GM21825 (cell line): ENCODE measurements around the gene AARS1.
"Not testable (repeated sequence)": the region's sequence is repeated elsewhere in the genome, so short reads cannot be mapped to it uniquely, and the experiment has no call there.

Experiments used
- ATAC-seq: cut with Tn5 transposase; IDR thresholded peaks from one replicate; pipeline ENCODE4 v1.9.1; 2021; ENCODE audit warnings: mild to moderate bottlenecking, moderate library complexity; ENCODE audit not compliant: unreplicated experiment

AARS1 gene

DNA sequence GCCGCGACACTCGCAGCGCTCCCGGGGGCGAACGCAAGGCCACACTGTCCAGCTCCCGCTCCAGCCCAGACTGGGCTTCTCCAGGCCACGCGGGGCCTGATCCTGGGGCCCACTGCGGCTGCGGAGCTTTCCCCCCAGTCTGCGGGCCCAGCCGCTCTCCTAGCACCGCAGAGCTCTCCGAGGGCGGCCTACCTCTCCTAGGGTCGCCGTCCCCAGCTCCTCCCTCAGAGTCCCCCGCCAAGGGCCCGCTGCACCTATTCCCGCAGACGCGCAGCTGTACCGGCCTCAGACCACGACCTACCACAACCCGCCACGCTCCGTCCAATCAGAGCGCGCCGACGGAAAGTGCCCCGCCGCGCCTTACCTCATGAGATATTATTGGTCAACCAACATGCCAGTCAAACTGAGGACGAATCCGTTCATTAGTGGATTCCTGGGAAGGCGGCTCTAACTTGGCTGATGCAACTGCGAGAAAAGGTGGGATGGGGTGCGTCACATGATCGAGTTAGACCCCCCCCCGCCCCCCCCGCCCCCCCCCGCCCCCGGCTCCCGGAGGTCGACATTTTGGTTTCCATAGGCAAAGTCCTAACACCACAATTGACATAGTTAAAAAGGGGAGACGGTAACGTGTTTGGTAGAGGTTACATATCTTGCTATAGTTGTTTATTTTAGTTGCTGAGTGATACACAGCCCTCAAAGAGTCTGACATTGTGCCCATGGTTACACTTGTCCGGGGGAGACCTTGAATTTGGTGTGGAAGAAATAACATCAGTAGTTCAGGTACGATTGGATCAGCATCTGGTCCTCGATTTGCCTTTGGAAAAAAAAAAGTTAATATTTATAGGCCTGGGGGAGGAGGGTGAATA is at the start of gene AARS1:
Gene AARS1, minus strand, starts transcription at position 278 of the 866 bp plus-strand sequence. CDS start 6,743 bp downstream, outside the sequence.
- peak; percentile 98 for ATAC-seq

- no peak for ATAC-seq
These were observed 48.5 kb upstream of the AARS1 start for GRCh38 chr16:70337814-70338213.

DNA sequence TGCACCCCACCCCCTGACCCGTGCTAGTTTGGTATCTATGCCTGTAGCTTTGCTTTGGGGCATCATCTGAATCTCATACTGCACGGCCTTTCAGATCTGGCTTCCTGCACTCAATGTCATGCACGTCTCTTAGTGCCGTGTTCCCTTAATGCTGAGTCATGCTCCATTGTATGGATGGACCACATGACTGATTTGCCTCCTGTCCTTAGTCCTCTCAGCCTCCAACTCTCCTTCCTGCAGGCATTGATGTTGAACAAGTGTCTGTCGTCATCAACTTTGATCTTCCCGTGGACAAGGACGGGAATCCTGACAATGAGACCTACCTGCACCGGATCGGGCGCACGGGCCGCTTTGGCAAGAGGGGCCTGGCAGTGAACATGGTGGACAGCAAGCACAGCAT is 43.4 kb upstream of the AARS1 start:
- not testable (repeated sequence) for ATAC-seq

GRCh38 chr16:70331588-70332358 is 42.5 kb upstream of the AARS1 start:
- no peak for ATAC-seq

DNA sequence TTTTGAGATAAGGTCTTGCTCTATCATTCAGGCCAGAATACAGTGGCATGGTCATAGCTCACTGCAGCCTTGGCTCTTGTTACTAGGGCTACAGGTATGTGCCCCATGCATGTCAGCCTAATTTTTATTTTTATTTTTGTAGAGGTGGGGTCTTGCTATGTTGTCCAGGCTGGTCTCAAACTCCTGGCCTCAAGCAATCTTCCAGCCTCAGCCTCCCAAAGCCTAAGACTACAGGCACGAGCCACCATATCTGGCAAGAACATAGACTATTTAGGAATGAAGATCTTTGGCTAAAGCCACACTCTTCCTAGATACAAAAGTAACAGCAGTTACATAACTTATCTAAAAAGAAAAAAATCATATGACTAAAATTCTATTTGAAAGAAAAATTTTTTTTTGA is 41.8 kb upstream of the AARS1 start:
- no peak for ATAC-seq

DNA sequence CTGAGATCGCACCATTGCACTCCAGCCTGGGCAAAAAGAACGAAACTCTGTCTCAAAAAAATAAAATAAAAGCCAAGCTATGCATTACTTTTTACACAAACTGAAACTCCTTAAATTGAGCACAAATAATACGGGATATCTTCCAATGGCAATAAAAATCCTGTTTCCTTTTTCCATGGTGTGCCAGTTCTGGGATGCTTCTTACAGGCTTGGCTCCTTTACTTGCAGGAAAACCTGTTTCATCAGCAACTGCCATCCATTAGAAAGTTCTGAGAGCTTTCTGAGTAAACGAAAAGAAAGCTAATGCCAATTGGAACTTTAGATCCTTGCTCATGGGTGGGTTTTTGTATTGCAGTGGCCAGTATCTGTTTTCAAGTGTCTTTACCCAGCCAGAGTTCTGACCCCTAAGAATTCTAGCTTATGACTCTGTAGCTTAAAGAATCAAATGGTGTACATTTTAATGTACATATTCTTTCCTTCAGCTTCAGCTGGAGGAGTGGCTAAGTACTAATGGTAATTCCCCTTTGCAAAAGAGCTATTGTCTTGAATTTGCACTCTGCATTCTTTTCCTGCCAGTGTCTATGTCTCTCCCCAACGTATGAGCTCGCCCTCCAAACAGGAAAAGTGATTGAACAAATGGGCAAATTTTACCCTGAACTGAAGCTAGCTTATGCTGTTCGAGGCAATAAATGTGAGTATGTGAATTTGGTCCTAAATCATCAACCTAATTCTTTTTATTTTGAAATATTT is 35.9 kb upstream of the AARS1 start:
- ATAC-seq = no peak

- ATAC-seq = no peak
These were observed 30.8 kb upstream of the AARS1 start for GRCh38 chr16:70320121-70320520.

DNA sequence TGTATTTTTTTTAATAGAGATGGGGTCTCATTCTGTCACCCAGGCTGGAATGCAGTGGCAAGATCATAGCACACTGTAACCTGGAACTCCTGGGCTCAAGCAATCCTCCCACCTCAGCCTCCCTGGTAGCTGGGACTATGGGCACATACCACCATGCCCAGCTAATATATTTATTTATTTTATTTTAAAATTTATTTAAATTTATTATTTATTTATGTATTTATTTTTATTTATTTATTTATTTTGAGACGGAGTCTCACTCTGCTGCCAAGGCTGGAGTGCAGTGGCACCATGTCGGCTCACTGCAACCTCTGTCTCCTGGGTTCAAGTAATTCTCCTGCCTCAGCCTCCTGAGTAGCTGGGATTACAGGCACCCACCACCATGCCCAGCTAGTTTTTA is 18.4 kb upstream of the AARS1 start:
- ATAC-seq = not testable (repeated sequence)

GRCh38 chr16:70306880-70307279 is 17.6 kb upstream of the AARS1 start:
- ATAC-seq = no peak

DNA sequence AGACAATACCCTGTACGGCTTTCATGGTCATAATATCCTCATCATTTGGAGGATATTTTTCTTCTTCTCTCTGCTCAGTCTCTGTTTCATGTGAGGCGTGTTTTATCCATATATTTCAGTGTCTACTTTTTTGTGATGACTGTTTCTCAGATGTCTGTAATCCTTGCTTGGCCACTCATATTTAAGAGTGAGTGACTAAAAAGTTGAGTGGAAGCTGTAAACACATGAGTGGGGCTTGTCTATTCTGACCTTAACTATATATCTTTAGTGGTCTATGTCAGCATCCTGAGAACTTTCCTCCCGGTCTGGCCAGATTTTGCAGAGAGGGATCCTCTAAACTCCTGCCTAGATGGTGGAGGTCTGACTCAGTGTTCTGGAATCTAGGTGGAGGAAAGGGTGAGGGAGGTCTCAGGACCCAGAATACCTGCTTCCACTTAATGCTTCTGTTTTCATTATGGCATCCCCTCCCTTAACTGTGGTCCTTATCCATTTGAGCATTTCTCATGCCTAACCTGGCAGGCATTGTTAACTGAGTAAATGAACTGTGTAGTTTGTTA is 15.7 kb upstream of the AARS1 start:
- no peak for ATAC-seq

DNA sequence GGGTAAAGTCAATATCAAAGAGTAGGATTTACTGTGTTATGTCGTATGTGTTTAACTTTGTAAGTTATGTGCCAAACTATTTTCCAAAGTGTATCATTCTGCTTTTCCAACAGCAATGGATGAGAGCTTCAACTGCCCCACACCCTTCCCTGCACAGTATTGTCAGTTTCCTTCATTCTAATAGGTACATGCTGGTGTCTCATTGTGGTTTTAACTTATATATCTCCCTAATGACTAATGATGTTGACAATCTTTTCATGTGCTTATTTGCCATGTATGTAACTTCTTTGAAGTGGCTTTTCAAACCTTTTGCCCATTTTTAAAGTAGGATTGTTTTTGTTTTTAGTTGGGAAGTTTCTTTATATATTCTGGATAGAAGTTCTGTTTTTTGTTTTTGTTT is 13.4 kb upstream of the AARS1 start:
- no peak for ATAC-seq

GRCh38 chr16:70301121-70301520 is 11.8 kb upstream of the AARS1 start:
- ATAC-seq = no peak

GRCh38 chr16:70298988-70299938 is 10.0 kb upstream of the AARS1 start, which contains the start of gene DDX19B:
Gene DDX19B (plus strand): TSS chr16:70299186. CDS start chr16:70299298, 112 bp downstream.
- peak; percentile 78 for ATAC-seq

- no peak for ATAC-seq
These were observed 6.3 kb upstream of the AARS1 start for GRCh38 chr16:70295634-70296033.

DNA sequence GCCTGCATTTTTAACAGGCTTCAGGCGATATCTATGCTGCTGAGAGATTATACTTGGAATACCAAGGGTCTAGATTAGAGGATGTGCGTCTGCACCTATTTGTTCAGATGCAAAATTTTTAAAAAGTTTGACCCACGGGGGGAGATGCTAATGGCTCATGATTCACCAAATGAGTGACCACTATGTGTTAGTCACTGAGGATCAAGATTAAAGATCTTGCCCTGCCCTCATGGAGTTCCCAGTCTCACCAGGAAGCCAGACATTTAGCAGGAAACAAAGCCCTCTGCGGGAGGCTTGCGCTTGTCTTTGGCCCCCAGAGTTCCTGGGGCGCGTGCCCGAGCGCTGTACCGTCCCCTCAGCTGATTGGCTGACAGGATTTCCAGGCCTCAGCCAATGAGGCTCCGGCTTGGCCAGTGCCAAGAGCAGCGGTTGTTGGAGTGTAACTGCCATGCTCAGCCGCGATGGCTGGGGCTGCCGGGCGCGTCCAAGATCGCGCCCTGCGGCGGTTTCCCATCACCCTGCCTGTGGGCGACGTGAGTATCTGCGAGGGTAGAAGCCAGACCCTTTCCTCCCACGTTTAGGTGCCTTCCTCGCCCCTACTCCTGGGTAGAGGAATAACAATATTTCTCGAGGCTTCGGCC is 5.2 kb upstream of the AARS1 start:
- ATAC-seq = no peak

- not testable (repeated sequence) for ATAC-seq
These were observed 2.8 kb upstream of the AARS1 start for GRCh38 chr16:70292148-70292547.

- no peak for ATAC-seq
These were observed 1.7 kb upstream of the AARS1 start for GRCh38 chr16:70290949-70291519.

- ATAC-seq = not testable (repeated sequence)
These were observed 1.9 kb downstream of the AARS1 start for GRCh38 chr16:70287304-70287971.
